Coronary artery (tissue), 2 donors: ENCODE results near the gene PCGF3.
"Not testable (repeated sequence)": the region's sequence is repeated elsewhere in the genome, so short reads cannot be mapped to it uniquely, and the experiment has no call there.

Experiments used
- DNase-seq: peaks from one replicate; pipeline ENCODE4 v3.0.0-alpha.2; 2017; ENCODE audit warnings: low spot score
- H3K27ac ChIP-seq, 2 donors: fragments of 200-600 bp; sonication (generic); one replicate each; pipeline ENCODE4 v1.5.1; 2016 to 2019
- H3K4me3 ChIP-seq: fragments of 200-600 bp; sonication (generic); 2 replicates; pipeline ENCODE4 v1.5.1; 2016; ENCODE audit warnings: mild to moderate bottlenecking, moderate library complexity
- CTCF ChIP-seq: fragments of 200-600 bp; sonication (generic); IDR thresholded peaks from one replicate; pipeline ENCODE4 v1.5.1; 2019; ENCODE audit warnings: antibody characterized with exemption

The PCGF3 gene

GRCh38 chr4:732486-732885 is 26.9 kb downstream of the PCGF3 start:
- no peak overlapping the region for H3K4me3 ChIP-seq
- no peak overlapping the region for H3K27ac ChIP-seq
- TF ChIP-seq CTCF, result no peak
- no peak for DNase-seq

- H3K4me3 ChIP-seq, result no peak overlapping the region
- H3K27ac ChIP-seq, result no peak overlapping the region
- no peak for TF ChIP-seq CTCF
- DNase-seq, result no peak
Observed at GRCh38 chr4:732911-733630, 27.4 kb downstream of the PCGF3 start.

GRCh38 chr4:733631-733980 is 28.0 kb downstream of the PCGF3 start:
- no peak for DNase-seq
- no peak overlapping the region for H3K27ac ChIP-seq
- TF ChIP-seq CTCF, result no peak
- H3K4me3 ChIP-seq, result no peak overlapping the region

- DNase-seq, result no peak
- Histone ChIP-seq H3K4me3 (no peak overlapping the region), H3K27ac (no peak overlapping the region)
- no peak for TF ChIP-seq CTCF
Observed at GRCh38 chr4:734075-734474, 28.4 kb downstream of the PCGF3 start.

GRCh38 chr4:734951-735350 is 29.3 kb downstream of the PCGF3 start:
- no peak for DNase-seq
- H3K27ac ChIP-seq, result no peak overlapping the region
- H3K4me3 ChIP-seq, result no peak overlapping the region
- TF ChIP-seq CTCF, result no peak

- Histone ChIP-seq H3K27ac (no peak overlapping the region), H3K4me3 (no peak overlapping the region)
- no peak for TF ChIP-seq CTCF
- no peak for DNase-seq
Observed at GRCh38 chr4:735583-735982, 30.0 kb downstream of the PCGF3 start.

GRCh38 chr4:736561-736960 is 30.9 kb downstream of the PCGF3 start:
- H3K4me3 ChIP-seq, H3K27ac ChIP-seq, DNase-seq: not testable (repeated sequence)
